HL-60/S4 (cell line): ENCODE data around the gene ZNF462.
"Not testable (repeated sequence)": the region's sequence is repeated elsewhere in the genome, so short reads cannot be mapped to it uniquely, and the experiment has no call there.

Source experiments
- in situ Hi-C: fragments of 300-500 bp; cut with MboI; formaldehyde crosslinking; loops from 2 replicates; pipeline ENCODE4 v1.14.3; 2022; ENCODE audit warnings: low sequenced_read_pairs

ZNF462 gene, protein sequence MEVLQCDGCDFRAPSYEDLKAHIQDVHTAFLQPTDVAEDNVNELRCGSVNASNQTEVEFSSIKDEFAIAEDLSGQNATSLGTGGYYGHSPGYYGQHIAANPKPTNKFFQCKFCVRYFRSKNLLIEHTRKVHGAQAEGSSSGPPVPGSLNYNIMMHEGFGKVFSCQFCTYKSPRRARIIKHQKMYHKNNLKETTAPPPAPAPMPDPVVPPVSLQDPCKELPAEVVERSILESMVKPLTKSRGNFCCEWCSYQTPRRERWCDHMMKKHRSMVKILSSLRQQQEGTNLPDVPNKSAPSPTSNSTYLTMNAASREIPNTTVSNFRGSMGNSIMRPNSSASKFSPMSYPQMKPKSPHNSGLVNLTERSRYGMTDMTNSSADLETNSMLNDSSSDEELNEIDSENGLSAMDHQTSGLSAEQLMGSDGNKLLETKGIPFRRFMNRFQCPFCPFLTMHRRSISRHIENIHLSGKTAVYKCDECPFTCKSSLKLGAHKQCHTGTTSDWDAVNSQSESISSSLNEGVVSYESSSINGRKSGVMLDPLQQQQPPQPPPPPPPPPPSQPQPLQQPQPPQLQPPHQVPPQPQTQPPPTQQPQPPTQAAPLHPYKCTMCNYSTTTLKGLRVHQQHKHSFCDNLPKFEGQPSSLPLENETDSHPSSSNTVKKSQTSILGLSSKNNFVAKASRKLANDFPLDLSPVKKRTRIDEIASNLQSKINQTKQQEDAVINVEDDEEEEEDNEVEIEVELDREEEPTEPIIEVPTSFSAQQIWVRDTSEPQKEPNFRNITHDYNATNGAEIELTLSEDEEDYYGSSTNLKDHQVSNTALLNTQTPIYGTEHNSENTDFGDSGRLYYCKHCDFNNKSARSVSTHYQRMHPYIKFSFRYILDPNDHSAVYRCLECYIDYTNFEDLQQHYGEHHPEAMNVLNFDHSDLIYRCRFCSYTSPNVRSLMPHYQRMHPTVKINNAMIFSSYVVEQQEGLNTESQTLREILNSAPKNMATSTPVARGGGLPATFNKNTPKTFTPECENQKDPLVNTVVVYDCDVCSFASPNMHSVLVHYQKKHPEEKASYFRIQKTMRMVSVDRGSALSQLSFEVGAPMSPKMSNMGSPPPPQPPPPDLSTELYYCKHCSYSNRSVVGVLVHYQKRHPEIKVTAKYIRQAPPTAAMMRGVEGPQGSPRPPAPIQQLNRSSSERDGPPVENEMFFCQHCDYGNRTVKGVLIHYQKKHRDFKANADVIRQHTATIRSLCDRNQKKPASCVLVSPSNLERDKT (N-terminal part only)

DNA sequence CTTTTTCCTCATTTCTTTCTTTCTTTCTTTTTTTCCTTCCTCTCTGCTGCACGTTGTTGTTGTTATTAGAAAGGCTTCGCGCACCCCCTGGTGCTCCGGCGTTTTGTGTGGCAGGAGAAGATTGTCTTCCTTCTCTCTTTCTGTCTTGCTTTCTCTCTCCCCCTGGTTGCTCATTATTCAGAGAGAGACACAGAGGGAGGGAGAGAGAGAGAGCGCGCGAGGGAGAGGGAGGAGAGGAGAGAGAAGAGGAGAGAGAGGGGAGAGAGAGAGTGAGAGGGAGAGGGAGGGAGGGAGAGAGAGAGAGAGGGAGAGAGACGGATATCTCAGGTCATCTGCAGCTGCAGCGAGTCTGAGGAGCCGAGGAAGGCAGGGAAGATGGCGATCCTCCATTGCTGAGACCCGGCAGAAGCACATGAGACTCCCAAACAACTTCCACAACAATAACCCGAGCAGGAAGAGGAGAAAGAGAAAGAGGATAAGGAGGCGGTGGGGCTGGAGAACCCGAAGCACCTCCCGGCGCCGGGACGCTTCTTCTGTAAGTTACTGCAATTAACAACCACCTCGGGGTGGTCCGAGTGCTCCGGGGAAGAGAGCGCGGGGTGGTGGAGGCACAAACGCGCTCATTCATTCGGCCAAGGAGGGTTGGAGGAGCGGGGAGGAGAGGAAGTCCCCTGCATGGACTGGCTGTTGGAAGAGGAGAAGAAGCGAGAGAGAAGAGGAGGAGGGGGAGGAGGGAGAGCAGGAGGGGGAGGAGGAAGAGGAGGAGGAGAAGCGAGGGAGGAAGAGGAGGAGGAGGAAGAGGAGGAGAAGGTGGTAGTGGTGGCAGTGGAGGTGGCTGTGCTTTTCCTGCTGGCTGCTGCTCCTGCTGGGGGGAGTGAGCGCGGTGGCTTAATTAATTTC is at the start of gene ZNF462:
Gene ZNF462 (plus strand): TSS at position 346 of the 900 bp plus-strand sequence. CDS start 60,218 bp downstream, outside the sequence.
- in situ Hi-C loops = no loop called here

DNA sequence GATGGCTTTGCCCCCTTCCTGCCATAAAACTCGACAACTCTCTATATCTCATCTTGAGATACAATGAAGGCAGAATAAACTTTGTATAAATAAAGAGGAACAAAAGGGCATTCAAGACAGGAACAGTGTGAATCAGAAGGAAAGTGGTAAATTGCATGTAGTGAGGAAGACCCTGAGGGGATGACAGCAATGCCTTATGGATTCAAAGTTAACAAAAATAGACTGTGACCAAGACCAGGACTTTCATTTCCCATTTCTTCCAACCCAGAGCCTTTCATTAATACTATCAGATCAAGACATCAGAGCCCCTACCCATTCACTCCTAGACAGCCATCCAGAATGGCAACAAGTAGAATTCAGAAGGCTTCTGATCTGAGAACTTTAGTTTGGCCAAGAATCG is 46.4 kb upstream of the ZNF462 start:
- in situ Hi-C loops = no loop called here

DNA sequence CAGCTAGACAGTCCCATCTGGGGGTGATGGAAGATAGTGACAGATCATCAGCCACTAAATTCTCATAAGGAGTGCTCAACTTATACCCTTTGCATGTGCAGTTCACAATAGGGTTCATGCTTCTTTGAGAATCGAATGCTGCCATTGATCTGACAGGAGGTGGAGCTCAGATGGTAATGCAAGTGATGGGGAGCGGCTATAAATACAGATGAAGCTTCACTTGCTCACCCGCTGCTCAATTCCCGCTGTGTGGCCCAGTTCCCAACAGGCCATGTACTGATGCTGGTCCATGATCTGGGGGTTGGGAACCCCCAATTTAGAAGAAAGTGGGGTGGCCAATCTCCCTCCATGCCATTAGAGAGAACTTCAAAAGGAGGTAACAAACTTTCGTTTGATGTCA is 44.9 kb upstream of the ZNF462 start:
- in situ Hi-C loops = no loop called here

DNA sequence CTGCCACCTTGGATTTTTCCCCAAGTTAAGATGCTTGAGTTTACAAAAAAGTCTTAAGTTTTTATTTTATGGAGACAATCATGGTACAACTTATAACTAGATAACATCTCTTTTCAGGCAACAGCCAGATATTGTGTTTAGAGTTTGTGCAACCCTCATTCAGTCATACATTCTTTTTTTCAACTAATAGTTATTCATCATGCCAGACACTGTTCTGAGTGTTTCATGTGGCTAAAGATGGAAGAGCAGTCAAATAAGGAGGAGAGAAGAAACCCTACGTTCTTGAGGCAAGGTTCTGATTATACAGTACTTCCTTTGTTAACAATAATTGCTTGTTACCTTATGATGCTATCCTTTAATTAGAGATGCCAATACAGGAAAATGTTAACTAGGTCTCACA is 42.1 kb upstream of the ZNF462 start:
- in situ Hi-C loops = no loop called here

DNA sequence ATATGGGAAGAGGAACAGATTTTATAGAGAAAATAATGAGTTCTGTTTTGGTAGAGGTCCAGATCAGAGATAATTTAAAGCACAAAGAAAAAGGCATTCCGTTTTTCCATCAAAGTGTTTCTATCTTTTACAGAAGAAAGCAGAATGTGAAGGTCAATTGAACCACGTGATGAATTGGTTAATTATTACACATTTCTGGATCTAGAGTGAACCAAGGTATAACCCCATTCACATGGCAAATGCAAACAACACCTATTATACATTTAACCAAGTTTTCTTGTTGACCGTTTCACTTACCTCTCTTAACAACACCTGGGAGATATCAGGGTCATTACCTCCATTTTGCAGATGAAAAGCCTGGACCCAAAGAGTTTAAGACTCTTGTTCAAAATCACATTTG is 34.9 kb upstream of the ZNF462 start:
- in situ Hi-C loops = no loop called here

DNA sequence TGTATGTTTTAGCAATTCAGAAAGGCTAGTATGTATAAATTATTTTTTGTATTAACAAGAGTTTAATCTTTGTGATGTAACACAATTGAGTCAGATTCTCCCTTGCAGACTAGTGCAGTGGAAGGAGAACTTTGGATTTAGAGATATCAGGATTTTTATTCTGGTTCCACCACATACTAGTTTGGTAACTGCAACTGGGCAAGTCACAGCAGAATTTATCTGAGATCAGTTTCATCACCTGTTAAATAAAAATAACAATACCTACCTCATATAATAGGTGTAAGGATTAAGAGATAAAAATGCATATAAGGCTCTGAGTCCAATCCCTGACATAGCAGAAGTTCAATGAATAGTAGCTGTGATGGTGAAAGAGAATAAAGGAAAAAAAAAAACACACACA is 34.0 kb upstream of the ZNF462 start:
- in situ Hi-C loops = no loop called here

DNA sequence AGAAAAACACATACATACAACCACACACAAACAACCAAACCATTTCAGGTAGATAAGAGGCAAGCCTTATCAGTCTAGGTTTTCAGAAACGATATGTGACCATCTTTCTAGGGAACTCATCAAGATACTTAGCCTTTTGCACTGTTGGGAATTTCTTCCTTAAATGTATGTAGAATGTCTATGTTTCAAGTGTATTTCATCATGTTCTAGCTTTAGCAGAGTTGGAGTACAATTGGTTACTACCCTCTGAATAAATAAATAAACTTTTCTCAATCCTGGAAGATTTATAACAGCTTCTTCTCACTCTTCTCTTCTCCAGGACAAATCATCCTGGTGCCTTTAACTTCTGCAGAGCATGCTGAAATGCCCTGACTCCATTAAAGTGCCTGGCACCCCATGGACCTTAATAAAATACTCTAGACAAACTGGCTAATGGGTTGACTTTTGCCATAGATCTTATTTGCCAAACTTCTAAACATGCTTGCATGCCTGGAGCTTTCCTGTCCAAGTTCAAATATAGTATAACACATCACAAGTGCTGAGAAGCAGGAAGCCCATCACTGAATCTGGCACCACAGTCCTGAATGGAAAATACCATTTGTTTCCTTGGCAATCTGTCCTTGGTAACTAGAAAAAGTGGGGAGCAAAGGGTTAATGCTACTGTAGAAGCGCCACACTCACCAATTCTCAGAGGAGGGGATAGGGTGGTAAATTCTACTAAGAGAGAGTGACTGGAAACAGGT is 33.1 kb upstream of the ZNF462 start:
- in situ Hi-C loops = no loop called here

DNA sequence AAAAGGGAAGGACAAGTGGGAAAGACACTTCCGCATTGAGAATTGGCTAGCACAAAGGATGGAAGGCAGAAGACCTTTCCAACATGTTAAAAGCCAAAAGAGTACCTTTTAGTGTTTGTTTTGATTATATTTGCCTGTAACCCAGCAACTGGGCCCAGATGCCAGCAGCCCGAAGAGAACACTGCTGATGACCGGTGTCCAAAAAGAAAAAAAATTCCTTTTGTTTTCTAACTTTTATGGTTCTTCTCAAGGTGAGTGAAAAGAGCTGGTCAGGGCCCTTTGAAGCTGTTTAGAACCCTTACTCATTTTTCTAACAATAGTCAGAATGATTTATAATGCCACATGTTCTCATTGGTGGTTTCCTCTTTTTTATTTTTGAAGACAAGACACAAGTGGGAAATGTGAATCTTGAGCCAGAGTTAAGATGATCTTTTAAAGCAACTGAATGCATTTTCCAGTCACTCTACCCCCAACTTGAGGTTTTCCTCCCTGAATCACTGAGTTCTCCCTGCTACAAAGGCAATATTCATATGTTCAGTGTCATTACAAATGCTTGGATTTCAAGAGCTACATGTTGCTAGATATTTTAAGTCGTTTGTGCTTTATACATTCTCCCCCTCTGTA is 32.3 kb upstream of the ZNF462 start:
- in situ Hi-C loops = no loop called here

DNA sequence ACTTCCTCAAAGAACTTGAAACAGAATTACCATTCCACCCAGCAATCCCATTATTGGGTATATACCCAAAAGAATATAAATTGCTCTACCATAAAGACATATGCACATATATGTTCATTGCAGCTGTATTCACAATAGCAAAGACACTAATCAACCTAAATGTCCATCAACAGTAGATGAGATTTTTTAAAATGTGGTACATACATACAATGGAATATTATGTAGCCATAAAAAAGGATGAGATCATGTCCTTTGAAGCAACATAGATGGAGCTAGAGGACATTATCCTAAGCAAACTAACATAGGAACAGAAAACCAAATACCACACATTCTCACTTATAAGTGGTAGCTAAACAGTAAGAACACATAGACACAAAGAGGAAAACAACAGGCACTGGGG is 28.1 kb upstream of the ZNF462 start:
- in situ Hi-C loops = no loop called here

DNA sequence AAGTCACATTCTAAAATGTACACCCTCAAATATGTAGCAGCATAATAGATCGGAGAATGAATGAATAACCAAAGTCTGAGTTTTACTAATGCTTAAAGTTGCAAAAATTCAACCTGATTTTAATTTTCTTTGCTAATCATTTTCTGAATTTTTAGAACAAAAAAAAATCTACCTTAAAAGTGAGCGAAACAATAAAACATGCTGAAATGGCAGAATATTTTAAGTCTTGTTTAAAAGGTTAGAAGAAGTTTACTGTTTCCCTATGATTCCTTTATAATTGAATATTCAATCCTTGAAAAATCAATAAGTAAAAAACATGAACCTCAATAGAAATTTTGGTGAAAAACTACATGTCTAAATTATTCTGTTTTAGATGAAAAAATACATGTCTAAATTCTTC is 27.1 kb upstream of the ZNF462 start:
- in situ Hi-C loops = no loop called here

DNA sequence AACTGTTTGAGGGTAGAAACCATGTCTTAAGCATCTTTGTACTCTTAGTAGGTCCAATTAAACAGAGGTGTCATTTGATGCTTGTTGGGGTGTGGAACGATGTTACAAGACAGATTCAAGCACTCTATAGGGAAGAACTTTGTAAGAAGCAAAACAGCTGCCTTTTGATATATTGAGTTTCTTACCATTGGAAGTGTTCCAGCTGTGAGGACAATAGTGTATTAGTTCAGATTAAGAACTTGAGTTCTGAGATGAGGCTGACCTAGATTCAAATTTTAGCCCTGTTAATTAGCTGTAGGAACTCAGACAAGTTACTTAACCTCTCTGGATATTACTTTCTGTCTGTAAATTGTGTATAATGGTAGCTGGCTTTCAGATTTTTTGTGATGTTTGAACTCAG is 19.6 kb upstream of the ZNF462 start:
- in situ Hi-C loops = no loop called here

DNA sequence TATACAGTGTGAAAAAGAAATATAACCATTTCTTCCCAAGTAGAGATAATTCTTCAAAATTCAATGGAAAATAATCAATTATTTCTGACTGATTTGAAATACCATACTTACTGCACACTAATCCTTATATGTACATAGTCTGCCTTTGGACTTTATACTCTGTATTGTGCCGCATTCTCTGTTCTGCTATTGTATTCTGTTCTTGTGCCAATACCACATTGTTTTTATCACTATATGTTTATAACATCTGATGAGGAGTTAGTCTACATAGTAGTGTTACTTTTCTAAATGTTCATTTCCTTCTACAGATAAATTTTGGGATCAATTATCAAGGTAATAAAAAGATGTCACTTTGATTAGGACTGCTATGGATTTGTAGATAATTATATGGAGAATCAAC is 16.7 kb upstream of the ZNF462 start:
- in situ Hi-C loops = no loop called here

DNA sequence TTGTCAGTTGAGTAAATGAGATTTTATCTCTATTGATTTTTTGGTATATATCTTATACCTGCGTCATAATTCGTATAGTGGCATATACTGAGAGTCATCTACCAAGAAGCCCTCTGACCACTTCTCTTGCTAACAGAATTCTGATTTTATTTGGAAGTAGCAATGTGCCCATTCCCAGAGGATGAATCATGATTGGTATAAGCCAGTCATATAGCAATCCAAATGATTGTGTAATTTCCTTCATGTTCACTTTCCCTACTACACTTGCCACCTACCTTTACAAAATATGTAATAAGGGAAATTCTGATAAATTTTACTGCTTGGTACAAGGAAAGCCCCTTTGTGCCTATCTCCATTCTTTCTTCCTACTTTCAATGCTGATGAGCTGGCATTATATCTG is 16.1 kb upstream of the ZNF462 start:
- in situ Hi-C loops = no loop called here

DNA sequence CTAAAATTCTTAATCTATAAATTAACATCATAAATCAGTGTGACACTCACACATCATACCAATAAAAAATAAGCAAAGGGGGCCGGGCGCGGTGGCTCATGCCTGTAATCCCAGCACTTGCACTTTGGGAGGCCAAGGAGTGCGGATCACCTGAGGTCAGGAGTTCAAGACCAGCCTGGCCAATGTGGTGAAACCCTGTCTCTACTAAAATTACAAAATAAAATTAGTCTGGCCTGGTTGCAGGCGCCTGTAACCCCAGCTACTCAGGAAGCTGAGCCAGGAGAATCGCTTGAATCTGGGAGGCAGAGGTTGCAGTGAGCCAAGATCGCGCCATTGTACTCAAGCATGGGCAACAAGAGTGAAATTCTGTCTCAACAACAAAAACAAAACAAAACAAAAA is 11.3 kb upstream of the ZNF462 start:
- in situ Hi-C loops = not testable (repeated sequence)

DNA sequence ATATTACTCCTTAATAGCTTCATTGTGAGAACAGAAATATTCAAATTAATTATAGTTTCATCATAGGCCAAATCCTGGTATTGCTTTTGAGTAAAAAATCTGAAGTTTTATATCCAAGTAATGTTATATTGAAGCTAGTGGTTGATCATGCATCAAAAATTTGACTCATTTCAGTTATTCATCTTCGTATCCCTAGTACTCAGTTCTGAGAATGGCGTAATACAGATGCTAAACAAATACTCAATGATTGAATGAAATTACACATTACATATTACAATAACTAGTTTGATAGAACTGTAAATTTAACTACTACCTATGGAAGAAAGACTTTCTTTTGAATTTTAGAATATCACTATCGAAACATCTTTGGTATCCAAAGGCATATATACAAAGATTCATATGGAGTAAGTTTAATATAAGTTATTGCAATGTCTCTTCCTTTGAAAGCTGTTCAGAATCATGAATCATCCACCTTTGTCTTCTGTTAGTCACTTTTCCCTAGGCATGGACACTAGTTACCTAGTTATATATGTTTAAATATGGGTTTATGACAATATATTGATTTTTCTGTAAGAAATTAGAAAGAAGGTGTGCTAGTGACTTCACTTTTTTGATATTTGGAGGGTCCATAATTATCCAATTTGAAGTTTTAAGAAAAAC is 5.0 kb upstream of the ZNF462 start:
- in situ Hi-C loops = no loop called here

DNA sequence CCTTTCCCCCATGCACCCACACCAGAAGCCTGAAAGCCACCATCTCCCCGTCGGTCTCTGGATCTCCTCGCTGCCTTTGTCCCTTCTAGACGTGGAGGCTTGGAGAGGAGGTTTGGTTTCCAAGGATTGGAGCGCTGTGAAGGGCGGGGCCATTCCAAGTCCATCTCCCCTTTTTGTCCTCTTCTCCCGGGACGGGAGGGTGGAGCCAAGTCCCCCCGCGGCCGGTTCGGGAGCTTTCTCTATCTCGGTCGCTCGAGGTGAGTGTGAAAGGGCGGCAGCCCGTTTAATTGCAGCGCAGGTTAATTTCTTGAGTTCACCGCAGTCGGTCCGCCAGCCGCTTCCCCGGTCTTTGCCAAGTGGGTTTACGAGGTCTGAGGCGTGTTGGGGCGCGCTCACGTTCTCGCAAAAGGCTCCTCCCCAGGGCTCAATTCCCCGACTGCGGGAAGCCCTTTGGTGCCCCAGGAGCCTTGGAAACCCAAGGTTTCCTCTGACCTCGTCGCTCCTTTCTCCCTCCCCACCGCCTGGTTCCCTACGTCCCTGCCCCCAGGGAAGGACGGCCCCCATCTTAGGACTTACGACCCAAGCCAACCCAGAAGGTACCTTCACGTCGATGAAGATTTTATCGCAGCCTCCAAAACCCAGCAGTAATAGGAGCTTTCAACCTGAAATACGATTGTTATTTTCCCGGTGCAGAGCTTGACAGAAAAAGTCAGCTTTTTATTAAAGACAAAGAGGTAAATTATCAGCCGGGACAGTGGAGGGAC is 2.8 kb upstream of the ZNF462 start:
- in situ Hi-C loops = no loop called here

DNA sequence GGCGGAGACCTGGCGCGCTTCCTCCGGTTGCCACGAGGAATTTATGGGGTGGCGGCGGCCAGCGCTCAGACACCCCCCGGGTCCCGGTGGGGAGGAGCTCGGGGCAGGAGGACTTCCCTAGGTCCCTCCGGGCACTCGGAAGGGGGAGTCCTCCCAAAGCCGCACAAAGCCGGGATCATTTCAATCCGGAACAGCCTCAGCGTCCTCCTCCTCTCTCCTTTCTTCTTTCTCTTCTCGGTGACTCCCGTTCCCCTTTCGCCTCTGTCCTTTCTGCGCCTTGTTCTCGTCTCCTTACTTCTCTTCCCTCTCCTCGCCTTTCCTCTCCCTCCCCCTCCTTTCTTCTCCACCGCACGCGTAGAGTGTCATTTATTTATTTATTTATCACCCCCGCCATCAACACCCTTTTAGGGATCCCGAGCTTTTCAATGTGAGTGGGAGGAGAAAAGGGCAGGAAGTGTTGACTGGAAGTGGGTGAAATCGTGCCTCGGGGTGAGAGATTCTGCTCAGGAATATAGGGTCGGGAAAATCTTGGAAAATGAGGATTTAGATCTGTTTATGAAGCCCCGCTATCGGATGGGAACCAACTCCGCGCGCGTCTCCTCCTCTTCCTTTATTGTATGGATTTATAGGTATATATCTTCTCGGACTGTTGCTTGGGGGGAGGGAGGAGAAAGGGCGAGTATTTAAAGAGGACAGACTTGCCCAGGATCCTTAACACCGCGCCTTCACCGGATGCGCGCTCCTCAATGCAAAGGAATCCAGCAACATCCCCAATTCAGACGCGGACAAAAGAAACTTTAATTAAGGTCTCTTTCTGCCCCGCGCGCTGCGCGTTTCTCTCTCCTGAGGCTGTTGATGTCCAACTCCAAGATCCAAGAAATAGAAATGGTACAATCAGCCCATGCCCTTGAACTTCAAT is 2.0 kb upstream of the ZNF462 start:
- in situ Hi-C loops = no loop called here
